NT2/D1 (cell line): ENCODE results near the gene DLG2.

ENCODE experiments used
- YY1 ChIP-seq: IDR thresholded peaks from 2 replicates; pipeline ENCODE4 v1.6.1; 2011; ENCODE audit not compliant: insufficient read length, insufficient read depth
- ZNF274 ChIP-seq: IDR thresholded peaks from 2 replicates; pipeline ENCODE4 v1.6.1; 2011; ENCODE audit warnings: mild to moderate bottlenecking, low read depth, low read length

- TF ChIP-seq YY1 (no peak), ZNF274 (no peak)
Observed at GRCh38 chr11:84034484-84034883, 1592.7 kb downstream of the DLG2 start.
